ENCODE data around the gene ATP6V0E1. TPM values are rescaled to one million over a fixed set of nuclear protein-coding genes. Genes with fewer than 3 reads are reported as not detected.

ATP6V0E1 gene
- total RNA-seq, 2 donors from 2014 or later = 194 to 218 TPM

GRCh38 chr5:173010547-173011464 lies 27.2 kb downstream of the ATP6V0E1 start:
- H3K27me3 ChIP-seq = no peaks in the 10 kb centered on the region
- DNase-seq = peak; percentile 37

GRCh38 chr5:173011566-173011965 lies 28.0 kb downstream of the ATP6V0E1 start:
- TF ChIP-seq CTCF (IDR thresholded peaks at IDR 0.05) = no peak
- peaks cover 9% of the 10 kb centered on the region for H3K4me1 ChIP-seq
- no peaks in the 10 kb centered on the region for H3K9me3 ChIP-seq
- no peaks in the 10 kb centered on the region for H3K36me3 ChIP-seq
- no peak overlapping the region for H3K9ac ChIP-seq (ENCODE audit: low read depth in 2 of 2, low read length in 2 of 2)
- intact Hi-C loops (cut with DNase I) = no loop called here
- DNase-seq = no peak
- H3K4me3 ChIP-seq = no peak overlapping the region
- H3K27ac ChIP-seq = no peak overlapping the region
- no peaks in the 10 kb centered on the region for H3K27me3 ChIP-seq

More at GRCh38 chr5:173010547-173011464, 27.2 kb downstream of the ATP6V0E1 start:
- Histone ChIP-seq H3K4me1 (peaks cover 9% of the 10 kb centered on the region), H3K27ac (no peak overlapping the region), H3K36me3 (no peaks in the 10 kb centered on the region), H3K9me3 (no peaks in the 10 kb centered on the region), H3K4me3 (no peak overlapping the region), H3K9ac (ENCODE audit: low read depth in 2 of 2, low read length in 2 of 2) (peak overlapping the region in 1 of 2 donors; percentile 6)
- intact Hi-C loops (cut with DNase I) = no loop called here
- no peak for TF ChIP-seq CTCF (IDR thresholded peaks at IDR 0.05)

DNA sequence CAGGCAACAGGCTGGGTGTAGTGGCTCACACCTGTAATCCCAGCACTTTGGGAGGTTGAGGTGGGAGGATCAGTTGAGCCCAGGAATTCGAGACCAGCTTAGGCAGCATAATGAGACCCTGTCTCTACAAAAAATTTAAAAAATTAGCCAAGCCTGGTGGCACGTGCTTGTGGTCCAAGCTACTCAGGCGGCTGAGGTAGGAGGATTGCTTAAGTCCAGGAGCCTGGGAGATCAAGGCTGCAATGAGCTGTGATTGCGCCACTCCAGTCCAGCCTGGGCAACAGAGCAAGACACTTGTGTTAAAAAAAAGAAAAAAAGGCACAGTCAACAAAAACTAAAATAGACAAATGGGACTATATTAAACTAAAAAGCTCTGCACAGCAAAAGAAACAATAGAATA lies 29.3 kb downstream of the ATP6V0E1 start:
- peaks cover 9% of the 10 kb centered on the region for H3K4me1 ChIP-seq
- no peak for TF ChIP-seq CTCF (IDR thresholded peaks at IDR 0.05)
- H3K9me3 ChIP-seq = no peaks in the 10 kb centered on the region
- H3K36me3 ChIP-seq = no peaks in the 10 kb centered on the region
- H3K4me3 ChIP-seq = no peak overlapping the region
- H3K27me3 ChIP-seq = no peaks in the 10 kb centered on the region
- intact Hi-C loops (cut with DNase I) = no loop called here
- no peak for DNase-seq
- H3K27ac ChIP-seq = no peak overlapping the region
- H3K9ac ChIP-seq (ENCODE audit: low read depth in 2 of 2, low read length in 2 of 2) = no peak overlapping the region

GRCh38 chr5:173014671-173015070 lies 31.1 kb downstream of the ATP6V0E1 start:
- H3K27me3 ChIP-seq = no peaks in the 10 kb centered on the region
- no peaks in the 10 kb centered on the region for H3K9me3 ChIP-seq
- no peak overlapping the region for H3K9ac ChIP-seq (ENCODE audit: low read depth in 2 of 2, low read length in 2 of 2)
- no peak for DNase-seq
- intact Hi-C loops (cut with DNase I) = no loop called here
- no peaks in the 10 kb centered on the region for H3K36me3 ChIP-seq
- H3K27ac ChIP-seq = peak overlapping the region; percentile 41
- TF ChIP-seq CTCF (IDR thresholded peaks at IDR 0.05) = no peak
- H3K4me3 ChIP-seq = no peak overlapping the region
- peaks cover 7% of the 10 kb centered on the region for H3K4me1 ChIP-seq

DNA sequence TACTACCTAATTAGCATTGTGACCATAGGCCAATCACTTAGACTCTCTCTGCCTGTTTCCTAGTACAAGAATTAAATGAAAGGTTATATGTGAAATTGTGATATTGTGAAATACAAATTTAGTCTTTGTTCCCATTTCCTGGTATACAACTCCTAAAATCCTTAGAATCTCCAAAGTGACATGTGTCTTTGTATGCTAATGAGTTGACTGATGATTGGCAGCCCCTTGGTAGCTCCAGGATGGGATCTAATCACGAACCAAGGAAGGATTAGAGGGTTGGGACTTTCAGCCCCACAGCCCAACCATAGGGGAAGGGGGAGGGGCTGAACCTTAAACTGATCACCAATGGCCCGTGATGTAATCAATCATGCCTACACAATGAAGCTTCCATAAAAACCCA lies 31.6 kb downstream of the ATP6V0E1 start:
- H3K9ac ChIP-seq (ENCODE audit: low read depth in 2 of 2, low read length in 2 of 2) = no peak overlapping the region
- no peak for TF ChIP-seq CTCF (IDR thresholded peaks at IDR 0.05)
- intact Hi-C loops (cut with DNase I) = no loop called here
- no peak for DNase-seq
- H3K4me3 ChIP-seq = no peak overlapping the region
- no peaks in the 10 kb centered on the region for H3K27me3 ChIP-seq
- peak overlapping the region; percentile 41 for H3K27ac ChIP-seq
- no peaks in the 10 kb centered on the region for H3K36me3 ChIP-seq
- H3K4me1 ChIP-seq = peaks cover 7% of the 10 kb centered on the region
- no peaks in the 10 kb centered on the region for H3K9me3 ChIP-seq
